HG03108 (cell line): ENCODE results near the gene TTLL10.
"Not testable (repeated sequence)": the region's sequence is repeated elsewhere in the genome, so short reads cannot be mapped to it uniquely, and the experiment has no call there.

ENCODE experiments used
- ATAC-seq: cut with Tn5 transposase; IDR thresholded peaks from one replicate; pipeline ENCODE4 v1.9.1; 2021; ENCODE audit warnings: moderate library complexity; ENCODE audit not compliant: unreplicated experiment

TTLL10 gene

DNA sequence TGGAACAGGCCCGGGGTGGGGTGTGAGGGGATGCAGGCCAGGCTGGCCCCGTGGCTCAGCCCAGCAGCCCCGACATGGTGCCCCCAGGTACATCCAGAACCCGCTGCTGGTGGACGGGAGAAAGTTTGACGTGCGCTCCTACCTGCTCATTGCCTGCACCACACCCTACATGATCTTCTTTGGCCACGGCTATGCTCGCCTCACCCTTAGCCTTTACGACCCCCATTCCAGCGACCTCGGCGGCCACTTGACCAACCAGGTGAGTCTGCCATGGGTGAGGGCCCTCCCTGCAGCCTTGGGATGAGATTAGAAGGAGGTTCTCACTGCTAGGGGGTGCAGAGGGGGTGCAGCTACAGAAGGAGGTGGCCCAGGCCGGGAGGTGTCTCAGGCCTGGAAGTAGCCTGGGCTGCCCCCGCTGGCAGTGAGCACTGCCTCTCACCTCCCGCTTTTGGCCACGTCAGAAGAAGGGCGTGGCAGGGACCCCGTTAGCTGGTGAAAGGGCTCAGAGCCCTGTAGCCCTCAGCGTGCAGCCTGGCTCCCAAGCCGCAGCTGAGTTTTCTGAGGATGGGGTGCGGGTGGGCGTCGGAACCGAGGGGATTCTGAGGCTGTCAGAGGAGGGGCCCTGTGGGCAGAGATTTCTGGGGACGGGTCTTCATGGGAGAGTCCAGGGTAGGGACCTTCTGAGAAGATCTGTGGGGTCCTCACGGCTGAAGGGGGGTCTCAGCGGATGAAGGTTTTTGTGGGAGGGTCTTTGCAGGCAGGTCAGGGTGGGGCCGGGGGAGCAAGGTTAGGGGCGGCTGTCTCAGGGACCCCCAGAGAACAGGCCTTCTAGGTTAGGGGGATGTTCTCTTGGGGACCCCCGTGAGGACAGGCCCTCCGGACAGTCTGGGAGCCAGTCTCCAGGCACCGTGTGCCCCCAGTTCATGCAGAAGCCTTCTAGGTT lies 10.4 kb downstream of the TTLL10 start:
- ATAC-seq: no peak

DNA sequence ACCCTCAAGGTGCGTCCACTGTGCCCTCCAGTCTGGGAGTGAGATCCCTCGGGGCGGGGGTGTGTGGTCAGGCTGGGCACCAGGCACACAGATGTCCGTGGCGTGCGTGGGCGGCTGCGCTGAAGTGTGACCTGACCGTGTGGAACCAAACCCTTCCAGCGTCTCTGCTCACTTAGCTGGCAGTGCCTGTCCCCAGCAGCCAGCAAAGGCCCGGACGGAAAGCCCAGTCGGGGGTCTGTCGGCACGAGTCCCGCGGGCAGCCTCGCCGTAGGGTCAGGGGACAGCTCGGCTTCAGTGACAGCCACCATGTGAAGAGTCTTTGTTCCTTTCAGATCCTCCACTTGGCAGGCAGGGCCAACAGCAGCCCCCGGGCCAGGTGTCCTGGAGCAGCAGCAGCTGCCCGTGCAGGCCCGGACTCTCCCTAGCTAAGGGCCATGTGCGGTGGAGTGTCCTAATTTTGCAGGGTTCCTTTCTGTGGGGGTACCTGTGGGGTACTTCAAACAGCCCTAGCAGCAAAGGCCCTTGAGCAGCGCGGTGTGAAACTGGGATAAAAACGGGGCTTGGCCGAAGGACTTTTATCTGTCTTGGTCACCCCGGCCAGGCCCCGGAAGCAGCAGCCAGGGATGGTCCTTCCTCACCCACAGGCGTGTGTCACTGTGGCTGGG lies 11.6 kb downstream of the TTLL10 start:
- no peak for ATAC-seq

DNA sequence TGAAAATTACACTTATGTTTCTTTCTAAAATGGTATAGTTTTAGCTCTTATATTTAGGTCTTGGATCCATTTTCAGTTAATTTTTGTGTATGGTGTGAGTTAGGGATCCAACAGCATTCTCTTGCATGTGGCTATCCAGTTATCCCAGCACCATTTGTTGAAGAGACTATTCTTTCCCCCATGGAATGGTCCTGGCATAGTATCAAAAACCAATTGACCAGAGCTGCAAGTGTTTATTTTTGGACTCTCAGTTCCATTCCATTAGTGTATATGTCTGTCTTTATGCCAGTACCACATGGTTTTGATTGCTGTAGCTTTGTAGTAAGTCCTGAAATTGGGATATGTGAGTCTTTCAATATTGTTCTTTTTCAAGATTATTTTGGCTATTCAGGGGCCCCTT lies 14.3 kb downstream of the TTLL10 start:
- ATAC-seq: no peak

DNA sequence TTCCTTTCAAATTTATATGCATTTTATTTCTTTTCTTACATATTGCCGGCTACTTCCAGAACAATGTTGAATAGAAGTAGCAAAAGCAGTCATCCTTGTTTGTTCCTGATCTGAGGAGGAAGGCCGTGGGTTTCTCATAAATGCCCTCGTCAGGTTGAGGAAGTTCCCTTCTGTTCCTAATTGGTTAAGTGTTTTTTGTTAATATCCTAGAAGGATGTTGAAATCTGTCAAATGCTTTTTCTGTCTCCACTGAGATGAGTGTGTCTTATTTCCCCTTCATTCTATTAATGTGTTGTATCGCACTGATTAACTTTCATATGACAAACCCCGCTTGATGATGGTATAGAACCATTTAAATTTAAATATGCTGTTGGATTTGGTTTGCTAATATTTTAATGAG lies 15.4 kb downstream of the TTLL10 start:
- no peak for ATAC-seq

GRCh38 chr1:1191734-1192133 lies 18.1 kb downstream of the TTLL10 start:
- no peak for ATAC-seq

DNA sequence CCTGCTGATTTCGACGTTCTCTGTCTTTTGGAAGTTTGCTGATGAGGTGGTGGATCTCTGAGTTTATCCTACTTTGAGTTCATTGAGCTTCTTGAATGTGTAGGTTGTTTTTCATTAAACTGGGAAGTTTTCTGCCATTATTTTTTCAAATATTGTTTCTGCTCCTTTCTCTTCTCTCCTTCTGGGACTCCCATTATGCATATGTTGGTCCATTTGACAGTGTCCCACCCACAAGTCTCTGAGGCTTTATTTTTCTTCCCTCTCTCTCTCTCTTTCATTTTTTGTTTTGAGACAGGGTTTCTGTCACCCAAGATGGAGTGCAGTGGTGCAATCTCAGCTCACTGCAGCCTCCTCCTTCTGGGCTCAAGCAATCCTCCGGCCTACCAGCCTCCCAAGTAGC lies 21.0 kb downstream of the TTLL10 start:
- ATAC-seq: no peak

GRCh38 chr1:1195726-1196125 lies 22.0 kb downstream of the TTLL10 start:
- ATAC-seq: not testable (repeated sequence)

- no peak for ATAC-seq
Observed at GRCh38 chr1:1196431-1197187, 22.9 kb downstream of the TTLL10 start.

DNA sequence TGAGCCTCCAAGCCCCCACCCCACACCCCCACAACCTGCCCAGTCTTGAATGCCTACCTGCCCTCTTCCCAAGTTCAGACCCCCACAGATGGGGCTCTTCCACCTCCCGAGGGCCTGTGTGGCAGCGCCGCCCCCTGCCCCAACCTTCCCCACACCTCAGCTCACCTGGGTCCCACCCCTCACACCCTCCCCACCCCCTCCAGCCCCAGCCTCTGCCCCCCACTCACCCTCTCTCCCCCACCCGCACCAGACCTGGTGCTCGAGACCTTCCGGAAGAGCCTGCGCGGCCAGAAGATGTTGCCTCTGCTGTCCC lies 23.5 kb downstream of the TTLL10 start:
- no peak for ATAC-seq

GRCh38 chr1:1197551-1198422 lies 24.1 kb downstream of the TTLL10 start:
- ATAC-seq: no peak

- ATAC-seq: no peak
Observed at GRCh38 chr1:1198423-1199140, 24.9 kb downstream of the TTLL10 start.

DNA sequence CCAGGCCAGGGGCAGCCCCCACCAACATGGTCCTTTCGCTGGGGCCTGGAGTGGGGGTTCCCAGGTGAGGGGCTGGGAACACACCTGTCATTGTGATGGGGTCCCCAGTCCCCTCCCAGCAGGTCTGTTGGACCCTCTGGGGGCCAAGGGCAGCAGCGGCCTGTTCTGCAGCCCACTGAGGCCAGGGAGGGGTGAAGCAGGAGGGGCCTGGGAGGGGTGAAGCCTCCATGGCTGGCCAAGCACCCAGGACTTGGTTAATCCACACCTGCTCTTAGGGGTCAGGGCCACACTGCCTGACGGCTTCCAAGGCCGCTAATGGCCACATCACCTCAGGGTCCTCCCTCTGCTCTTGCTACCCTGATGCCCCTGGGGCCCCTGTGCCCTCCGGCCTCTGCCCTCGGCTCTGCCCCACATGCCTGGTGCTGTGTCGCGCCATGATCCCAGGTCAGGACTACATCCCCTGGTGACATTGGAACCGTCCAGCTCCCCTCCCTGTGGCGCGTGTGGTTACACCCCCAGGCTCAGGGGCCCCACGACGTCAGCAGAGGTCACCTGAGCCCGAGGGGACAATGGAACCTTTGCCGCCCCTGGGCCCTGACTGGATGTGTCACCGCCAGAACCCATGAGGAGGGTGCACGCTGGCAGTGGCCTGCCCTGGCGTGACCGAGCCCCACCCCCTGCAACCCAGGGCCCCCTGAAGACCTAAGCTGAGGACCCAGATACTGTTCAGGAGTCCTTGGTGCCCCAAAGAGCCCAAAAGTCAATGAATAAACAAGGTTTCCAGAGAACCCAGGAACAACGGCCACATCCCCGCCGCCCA lies 25.7 kb downstream of the TTLL10 start:
- no peak for ATAC-seq

- ATAC-seq: no peak
Observed at GRCh38 chr1:1199961-1200875, 26.5 kb downstream of the TTLL10 start.

GRCh38 chr1:1200876-1201810 lies 27.5 kb downstream of the TTLL10 start:
- no peak for ATAC-seq

- no peak for ATAC-seq
Observed at GRCh38 chr1:1202831-1203560, 29.3 kb downstream of the TTLL10 start.
